Measurements from ENCODE around the gene TMEM181. TPM values are rescaled to one million over a fixed set of nuclear protein-coding genes. Genes with fewer than 3 reads are reported as not detected.
A peak's percentile ranks its signal among the peaks of the same experiment; 100 is the strongest.
"Not testable (repeated sequence)": the region's sequence is repeated elsewhere in the genome, so short reads cannot be mapped to it uniquely, and the experiment has no call there.

TMEM181 gene
- total RNA-seq, 2 experiments from 2014 or later = 8.3 to 9.9 TPM

DNA sequence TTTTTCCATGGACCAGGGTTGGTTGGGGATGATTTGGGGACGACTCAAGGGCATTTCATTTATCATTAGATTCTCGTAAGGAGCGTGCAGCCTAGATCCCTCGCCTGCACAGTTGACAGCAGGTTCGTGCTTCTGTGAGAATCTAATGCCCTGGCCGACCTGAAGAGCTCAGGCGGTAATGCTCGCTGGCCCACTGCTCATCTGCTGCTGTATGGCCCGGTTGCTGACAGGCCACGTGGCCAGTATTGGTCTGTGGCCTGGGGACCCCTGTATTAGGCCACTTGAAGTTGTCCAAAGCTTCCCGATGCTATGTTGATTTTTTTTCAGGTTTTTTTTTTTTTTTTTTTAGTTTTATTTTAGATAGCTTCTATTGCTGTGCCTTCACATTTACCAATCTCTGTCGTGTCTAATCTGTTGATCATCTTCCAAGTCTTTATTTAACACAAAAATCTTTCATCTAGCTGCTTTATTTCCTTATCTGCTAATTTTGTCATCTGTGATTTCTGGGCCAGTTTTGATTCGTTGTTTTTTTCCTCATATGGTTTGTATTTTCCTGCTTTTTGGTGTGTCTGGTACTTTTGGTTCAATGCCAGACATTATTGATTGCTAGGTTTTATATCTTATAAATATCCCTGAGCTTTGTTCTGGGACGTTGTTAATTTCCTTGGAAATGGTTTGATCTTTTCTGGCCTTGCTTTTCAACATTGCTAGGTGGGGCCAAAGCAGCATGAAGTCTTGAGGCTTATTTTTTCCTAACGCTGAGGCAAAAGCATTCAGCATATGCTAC is 43.6 kb downstream of the TMEM181 start:
- no peak for ATAC-seq
- H3K4me1 Mint-ChIP-seq = no peaks in the 10 kb centered on the region
- H3K9me3 Mint-ChIP-seq (ENCODE audit: low read depth) = no peaks in the 10 kb centered on the region
- no peaks in the 10 kb centered on the region for H3K27me3 Mint-ChIP-seq
- DNase-seq = no peak
- H3K4me3 Mint-ChIP-seq = no peak overlapping the region
- CTCF ChIA-PET = interaction anchor here (0.6 to 2.1 kb wide), 5 partner anchors 9 to 389 kb away, joined by 3 to 12 read pairs (median 3); no protein-coding TSS in a partner anchor
- H3K36me3 Mint-ChIP-seq (ENCODE audit: low read depth) = peaks cover 30% of the 10 kb centered on the region
- intact Hi-C loops (cut with DNase I, micrococcal nuclease) = loop anchor here in 1 of 2 experiments (2.0 kb wide), 1 partner anchor 383 kb away; no protein-coding TSS in a partner anchor
- POLR2A ChIA-PET = no interaction called here
- no peak overlapping the region for H3K27ac Mint-ChIP-seq

DNA sequence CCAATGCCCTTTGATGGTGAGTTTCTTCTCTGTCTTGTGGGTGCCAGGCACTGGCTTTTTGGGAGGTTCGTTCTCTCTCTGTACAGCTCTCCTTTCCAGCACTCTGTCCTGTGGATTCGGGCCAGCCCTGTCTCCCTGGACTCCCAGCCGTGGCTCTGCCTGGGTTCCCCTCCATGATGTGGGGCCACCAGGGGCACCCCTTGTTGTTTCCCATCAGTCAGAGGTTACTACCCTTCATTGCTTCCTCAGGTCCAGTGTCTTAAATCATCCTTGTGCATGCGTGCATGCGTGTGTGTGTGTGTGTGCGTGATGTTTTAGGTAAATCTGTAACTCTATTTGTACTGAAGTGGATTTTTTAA is 44.1 kb downstream of the TMEM181 start:
- no peaks in the 10 kb centered on the region for H3K9me3 Mint-ChIP-seq (ENCODE audit: low read depth)
- peak overlapping the region; percentile 53 for H3K27ac Mint-ChIP-seq
- CTCF ChIA-PET = interaction anchor here (0.6 to 2.4 kb wide), 10 partner anchors 9 to 472 kb away, joined by 3 to 23 read pairs (median 4); no protein-coding TSS in a partner anchor

GRCh38 chr6:158605266-158605878 is 45.5 kb downstream of the TMEM181 start:
- ATAC-seq = peak; percentile 74
- CTCF ChIA-PET = interaction anchor here (0.6 to 2.4 kb wide), 15 partner anchors 10 to 978 kb away, joined by 3 to 23 read pairs (median 4); partner anchors contain the start of gene DYNLT1
- peaks cover 32% of the 10 kb centered on the region for H3K36me3 Mint-ChIP-seq (ENCODE audit: low read depth)
- POLR2A ChIA-PET = interaction anchor here (0.7 kb wide), 1 partner anchor 28 kb away, joined by 4 read pairs; no protein-coding TSS in a partner anchor
- no peaks in the 10 kb centered on the region for H3K4me1 Mint-ChIP-seq
- H3K27ac Mint-ChIP-seq = no peak overlapping the region
- no peaks in the 10 kb centered on the region for H3K27me3 Mint-ChIP-seq
- peak; percentile 77 for DNase-seq
- intact Hi-C loops (cut with DNase I, micrococcal nuclease) = loop anchor here (1.0 to 2.0 kb wide), 3 partner anchors 384 to 391 kb away; no protein-coding TSS in a partner anchor
- H3K9me3 Mint-ChIP-seq (ENCODE audit: low read depth) = no peaks in the 10 kb centered on the region
- no peak overlapping the region for H3K4me3 Mint-ChIP-seq

More for the DNA sequence above, 44.1 kb downstream of the TMEM181 start:
- intact Hi-C loops (cut with DNase I, micrococcal nuclease) = loop anchor here in 1 of 2 experiments (2.0 kb wide), 1 partner anchor 383 kb away; no protein-coding TSS in a partner anchor
- Mint-ChIP-seq H3K36me3 (ENCODE audit: low read depth) (peaks cover 30% of the 10 kb centered on the region), H3K4me3 (no peak overlapping the region), H3K27me3 (no peaks in the 10 kb centered on the region), H3K4me1 (no peaks in the 10 kb centered on the region)
- ATAC-seq = no peak
- POLR2A ChIA-PET = no interaction called here
- DNase-seq = no peak

- H3K4me3 Mint-ChIP-seq; H3K27ac Mint-ChIP-seq; H3K27me3 Mint-ChIP-seq; H3K4me1 Mint-ChIP-seq; POLR2A ChIA-PET; intact Hi-C loops (cut with DNase I, micrococcal nuclease); DNase-seq; H3K9me3 Mint-ChIP-seq (ENCODE audit: low read depth); ATAC-seq: not testable (repeated sequence)
- CTCF ChIA-PET = interaction anchor here (0.6 to 2.4 kb wide), 11 partner anchors 10 to 979 kb away, joined by 3 to 23 read pairs (median 4); partner anchors contain the start of gene TMEM181
- H3K36me3 Mint-ChIP-seq (ENCODE audit: low read depth) = peaks cover 37% of the 10 kb centered on the region
Measured at GRCh38 chr6:158606011-158606410, 46.1 kb downstream of the TMEM181 start.

DNA sequence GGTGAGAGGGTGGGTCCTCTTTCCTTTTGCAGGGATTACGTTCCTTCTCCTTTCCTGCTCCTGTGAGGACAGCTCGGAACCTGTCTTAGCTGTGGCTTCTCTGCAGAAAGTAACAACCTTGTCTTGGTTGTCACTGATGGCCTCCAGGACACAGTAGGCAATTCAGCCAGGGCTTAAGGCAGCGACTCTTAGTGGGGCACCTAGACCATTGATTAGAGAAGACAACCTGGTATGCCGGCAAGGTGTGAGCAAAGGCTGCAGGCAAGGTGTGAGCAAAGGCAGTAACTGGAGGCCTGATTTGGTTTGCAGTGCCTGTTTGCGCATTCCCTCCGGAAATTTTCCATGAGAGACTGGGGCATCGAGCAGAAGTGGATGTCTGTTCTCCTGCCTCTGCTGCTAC is 47.0 kb downstream of the TMEM181 start:
- no peaks in the 10 kb centered on the region for H3K4me1 Mint-ChIP-seq
- H3K27ac Mint-ChIP-seq = no peak overlapping the region
- intact Hi-C loops (cut with DNase I, micrococcal nuclease) = no loop called here
- H3K9me3 Mint-ChIP-seq (ENCODE audit: low read depth) = no peaks in the 10 kb centered on the region
- ATAC-seq = no peak
- H3K36me3 Mint-ChIP-seq (ENCODE audit: low read depth) = peaks cover 43% of the 10 kb centered on the region
- CTCF ChIA-PET = interaction anchor here (0.7 to 1.3 kb wide), 3 partner anchors 47 to 393 kb away, joined by 3 to 4 read pairs (median 4); partner anchors contain the start of gene TMEM181
- H3K4me3 Mint-ChIP-seq = no peak overlapping the region
- DNase-seq = no peak
- H3K27me3 Mint-ChIP-seq = no peaks in the 10 kb centered on the region
- POLR2A ChIA-PET = no interaction called here

- intact Hi-C loops (cut with DNase I, micrococcal nuclease) = no loop called here
- ChIA-PET CTCF (interaction anchor here (0.7 to 1.3 kb wide), 2 partner anchors 288 to 393 kb away, joined by 3 to 4 read pairs; no protein-coding TSS in a partner anchor), POLR2A (no interaction called here)
- DNase-seq (no peak), ATAC-seq (no peak)
- no peaks in the 10 kb centered on the region for H3K27me3 Mint-ChIP-seq
- H3K9me3 Mint-ChIP-seq (ENCODE audit: low read depth) = no peaks in the 10 kb centered on the region
- peaks cover 45% of the 10 kb centered on the region for H3K36me3 Mint-ChIP-seq (ENCODE audit: low read depth)
- no peak overlapping the region for H3K27ac Mint-ChIP-seq
- H3K4me3 Mint-ChIP-seq = no peak overlapping the region
- no peaks in the 10 kb centered on the region for H3K4me1 Mint-ChIP-seq
Measured at GRCh38 chr6:158607411-158608170, 47.7 kb downstream of the TMEM181 start.

DNA sequence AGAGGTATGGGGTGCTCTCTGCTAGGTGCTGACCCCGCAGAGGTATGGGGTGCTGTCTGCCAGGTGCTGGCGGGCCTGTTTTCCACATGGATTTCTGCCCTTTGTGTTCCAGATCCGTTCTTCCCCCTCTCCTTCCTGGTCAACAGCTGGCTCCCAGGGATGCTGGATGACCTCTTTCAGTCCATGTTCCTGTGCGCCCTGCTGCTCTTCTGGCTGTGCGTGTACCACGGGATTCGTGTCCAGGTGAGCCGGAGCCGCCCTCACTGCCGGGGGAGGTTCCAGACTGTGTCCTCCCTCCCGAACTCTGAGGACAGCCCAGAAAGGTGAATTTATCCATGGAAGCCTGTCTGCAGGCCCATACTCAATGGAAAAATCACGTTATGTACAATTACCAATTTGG is 48.3 kb downstream of the TMEM181 start:
- Mint-ChIP-seq H3K27me3 (no peaks in the 10 kb centered on the region), H3K4me1 (no peaks in the 10 kb centered on the region), H3K27ac (no peak overlapping the region), H3K36me3 (ENCODE audit: low read depth) (peaks cover 48% of the 10 kb centered on the region), H3K4me3 (no peak overlapping the region), H3K9me3 (ENCODE audit: low read depth) (no peaks in the 10 kb centered on the region)
- ChIA-PET POLR2A (no interaction called here), CTCF (interaction anchor here (1.3 kb wide), 1 partner anchor 394 kb away, joined by 4 read pairs; no protein-coding TSS in a partner anchor)
- ATAC-seq (no peak), DNase-seq (no peak)
- intact Hi-C loops (cut with DNase I, micrococcal nuclease) = no loop called here

DNA sequence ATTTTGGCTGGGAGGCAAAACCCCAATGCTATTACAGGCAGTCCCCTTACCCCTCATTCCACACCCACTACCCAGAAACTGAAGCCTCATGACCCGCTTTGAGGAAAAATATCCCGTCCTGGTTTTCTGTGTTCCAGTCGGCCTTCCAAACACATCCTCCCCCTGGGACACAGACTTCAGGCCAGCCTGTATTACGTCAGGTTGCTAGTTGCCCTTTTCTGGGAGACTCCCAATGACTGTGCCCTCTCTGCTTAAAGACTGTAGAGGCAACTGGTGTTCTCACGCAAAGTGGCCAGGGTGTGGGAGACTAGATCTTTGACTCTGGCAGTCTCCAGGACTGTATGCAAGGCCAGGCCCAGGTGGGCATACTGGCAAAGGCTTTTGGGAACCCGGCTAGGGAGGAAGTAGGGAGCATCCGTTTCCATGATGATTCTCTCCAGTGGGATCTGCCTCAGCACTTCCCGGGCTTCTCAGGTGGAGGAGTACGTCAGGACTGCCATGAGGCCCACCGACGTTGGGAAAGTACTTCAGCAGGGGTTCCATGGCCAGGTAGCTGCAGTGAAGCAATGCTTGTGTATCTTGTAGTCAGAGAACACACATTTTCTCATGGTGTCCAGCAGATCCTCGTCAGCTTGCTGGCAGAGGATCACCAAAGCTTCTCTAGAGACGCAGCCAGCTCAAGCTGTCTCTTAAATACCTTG is 49.7 kb downstream of the TMEM181 start:
- Mint-ChIP-seq H3K27ac (no peak overlapping the region), H3K4me1 (no peaks in the 10 kb centered on the region), H3K4me3 (no peak overlapping the region), H3K9me3 (ENCODE audit: low read depth) (peaks cover 3% of the 10 kb centered on the region), H3K27me3 (no peaks in the 10 kb centered on the region), H3K36me3 (ENCODE audit: low read depth) (peaks cover 58% of the 10 kb centered on the region)
- no peak for ATAC-seq
- CTCF ChIA-PET = interaction anchor here (0.7 to 0.9 kb wide), 2 partner anchors 362 to 388 kb away, joined by 3 read pairs; no protein-coding TSS in a partner anchor
- POLR2A ChIA-PET = no interaction called here
- intact Hi-C loops (cut with DNase I, micrococcal nuclease) = no loop called here
- no peak for DNase-seq

DNA sequence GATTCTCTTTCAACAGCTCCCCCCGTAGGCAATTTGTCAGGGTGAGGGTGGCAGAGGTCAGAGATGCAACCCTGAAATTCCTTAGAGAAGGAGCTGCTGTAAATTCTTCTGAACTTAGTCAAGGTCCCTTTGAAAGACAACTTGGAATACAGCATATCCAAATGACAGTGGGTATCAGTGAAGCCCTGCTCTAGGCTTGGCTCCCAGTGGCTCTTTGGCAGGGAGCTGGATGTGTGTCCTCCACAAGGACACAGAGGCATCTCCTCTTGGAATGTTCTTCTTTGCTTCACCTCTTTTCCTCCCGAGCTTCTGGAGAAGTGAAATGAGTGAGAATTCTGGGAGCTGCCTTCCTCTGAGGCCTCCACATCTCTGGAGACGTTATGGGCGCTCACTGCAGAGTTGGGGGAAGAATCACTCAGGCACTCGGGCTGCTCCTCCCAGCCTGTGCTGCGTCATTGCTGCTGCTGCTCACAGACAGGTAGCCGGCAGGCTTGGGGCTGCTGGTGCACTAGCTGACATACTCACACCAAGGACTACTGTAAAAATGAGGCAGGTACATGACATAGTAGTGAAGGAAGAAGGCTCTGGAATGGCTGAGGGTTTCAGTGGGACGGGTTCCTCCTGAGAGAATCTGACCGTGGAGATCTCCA is 50.6 kb downstream of the TMEM181 start:
- ChIA-PET CTCF (interaction anchor here (0.7 kb wide), 1 partner anchor 389 kb away, joined by 3 read pairs; no protein-coding TSS in a partner anchor), POLR2A (no interaction called here)
- H3K27ac Mint-ChIP-seq = no peak overlapping the region

GRCh38 chr6:158611039-158611438 is 51.1 kb downstream of the TMEM181 start:
- H3K27me3 Mint-ChIP-seq = no peaks in the 10 kb centered on the region
- DNase-seq = no peak
- no peak for ATAC-seq
- H3K36me3 Mint-ChIP-seq (ENCODE audit: low read depth) = peaks cover 64% of the 10 kb centered on the region
- H3K9me3 Mint-ChIP-seq (ENCODE audit: low read depth) = peaks cover 4% of the 10 kb centered on the region
- H3K4me1 Mint-ChIP-seq = no peaks in the 10 kb centered on the region
- ChIA-PET POLR2A (no interaction called here), CTCF (interaction anchor here (0.6 to 0.9 kb wide), 3 partner anchors 71 to 1259 kb away, joined by 3 to 6 read pairs (median 3); no protein-coding TSS in a partner anchor)
- no peak overlapping the region for H3K4me3 Mint-ChIP-seq
- H3K27ac Mint-ChIP-seq = peak overlapping the region; percentile 11
- intact Hi-C loops (cut with DNase I, micrococcal nuclease) = no loop called here

More for the DNA sequence above, 50.6 kb downstream of the TMEM181 start:
- Mint-ChIP-seq H3K36me3 (ENCODE audit: low read depth) (peaks cover 63% of the 10 kb centered on the region), H3K27me3 (no peaks in the 10 kb centered on the region), H3K4me1 (no peaks in the 10 kb centered on the region), H3K4me3 (no peak overlapping the region), H3K9me3 (ENCODE audit: low read depth) (peaks cover 4% of the 10 kb centered on the region)
- DNase-seq = no peak
- intact Hi-C loops (cut with DNase I, micrococcal nuclease) = no loop called here
- no peak for ATAC-seq
